ENCODE results near the gene FAAH2.

DNA sequence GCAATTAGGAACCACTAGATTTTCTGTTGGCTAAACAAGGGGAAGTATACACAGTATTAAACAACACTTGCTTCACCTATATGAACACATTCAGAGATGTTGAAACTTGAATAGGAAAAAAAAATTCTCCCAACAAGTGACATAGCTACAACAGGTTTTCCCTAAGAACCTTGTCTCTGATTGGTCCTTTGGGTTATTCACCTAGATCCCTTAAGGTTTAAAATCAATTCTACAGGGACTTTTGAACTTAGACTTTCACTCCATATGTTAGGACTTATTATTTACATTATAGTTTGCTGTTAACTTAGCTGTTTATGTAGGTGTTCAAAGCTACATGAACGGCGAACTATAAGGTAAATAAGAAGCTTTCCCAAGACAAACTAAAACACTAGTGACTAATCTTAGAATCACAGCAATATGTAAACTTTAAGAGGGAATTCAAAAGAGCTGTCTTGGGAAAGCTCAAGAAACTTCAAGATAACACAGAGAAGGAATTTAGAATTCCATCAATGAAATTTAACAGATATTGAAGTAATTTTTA is 233.1 kb downstream of the FAAH2 start:
- TF ChIP-seq EP300 (IDR thresholded peaks at IDR 0.05) (no peak), POLR2A (IDR thresholded peaks at IDR 0.05) (no peak)
- TF ChIP-seq, protein P1, sequence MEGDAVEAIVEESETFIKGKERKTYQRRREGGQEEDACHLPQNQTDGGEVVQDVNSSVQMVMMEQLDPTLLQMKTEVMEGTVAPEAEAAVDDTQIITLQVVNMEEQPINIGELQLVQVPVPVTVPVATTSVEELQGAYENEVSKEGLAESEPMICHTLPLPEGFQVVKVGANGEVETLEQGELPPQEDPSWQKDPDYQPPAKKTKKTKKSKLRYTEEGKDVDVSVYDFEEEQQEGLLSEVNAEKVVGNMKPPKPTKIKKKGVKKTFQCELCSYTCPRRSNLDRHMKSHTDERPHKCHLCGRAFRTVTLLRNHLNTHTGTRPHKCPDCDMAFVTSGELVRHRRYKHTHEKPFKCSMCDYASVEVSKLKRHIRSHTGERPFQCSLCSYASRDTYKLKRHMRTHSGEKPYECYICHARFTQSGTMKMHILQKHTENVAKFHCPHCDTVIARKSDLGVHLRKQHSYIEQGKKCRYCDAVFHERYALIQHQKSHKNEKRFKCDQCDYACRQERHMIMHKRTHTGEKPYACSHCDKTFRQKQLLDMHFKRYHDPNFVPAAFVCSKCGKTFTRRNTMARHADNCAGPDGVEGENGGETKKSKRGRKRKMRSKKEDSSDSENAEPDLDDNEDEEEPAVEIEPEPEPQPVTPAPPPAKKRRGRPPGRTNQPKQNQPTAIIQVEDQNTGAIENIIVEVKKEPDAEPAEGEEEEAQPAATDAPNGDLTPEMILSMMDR (IDR thresholded peaks at IDR 0.05), result no peak

All from tibial nerve (tissue), 4 donors.